ENCODE measurements around the gene TRIM69.
A peak's percentile ranks its signal among the peaks of the same experiment; 100 is the strongest.

TRIM69 gene

DNA sequence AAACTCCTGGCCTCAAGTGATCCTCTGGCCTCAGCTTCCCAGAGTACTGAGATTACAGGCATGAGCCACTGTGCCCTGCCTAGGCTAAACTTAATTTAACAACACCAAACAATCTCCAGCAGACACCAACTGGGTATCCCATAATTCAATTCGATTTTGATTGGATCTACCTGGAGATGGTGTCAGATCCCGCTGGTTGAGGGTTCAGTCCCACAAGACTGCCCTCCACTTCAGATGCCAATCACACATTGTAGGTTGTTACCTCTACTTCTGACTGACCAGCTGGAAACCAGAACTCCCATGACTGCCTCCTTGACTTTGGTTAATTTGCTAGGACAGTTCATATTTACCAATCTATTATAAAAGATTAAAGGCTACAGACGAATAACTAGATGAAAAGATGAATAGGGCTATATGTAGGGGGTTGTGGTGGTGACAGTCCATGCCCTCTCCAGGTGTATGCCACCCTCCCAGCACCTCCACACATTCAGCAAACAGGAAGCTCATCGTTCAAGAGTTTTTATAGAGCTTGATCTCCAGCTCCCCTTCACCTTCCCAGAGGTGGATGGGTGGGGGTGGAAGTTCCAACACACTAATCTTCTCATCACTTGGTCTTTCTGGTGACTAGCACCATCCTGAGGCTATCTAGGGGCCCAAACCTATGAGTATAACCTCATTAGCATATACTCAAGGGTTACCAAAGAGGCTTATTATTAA, 15.7 kb upstream of the TRIM69 start:
- Histone ChIP-seq H3K4me2 (ENCODE audit: low read length) (no peak overlapping the region), H3K79me2 (ENCODE audit: control insufficient read depth, low read length) (peaks cover 3% of the 10 kb centered on the region), H3K27me3 (ENCODE audit: control insufficient read depth, low read length) (no peaks in the 10 kb centered on the region), H3K27ac (ENCODE audit: low read depth, low read length) (no peak overlapping the region), H3K4me3 (ENCODE audit: low read length) (no peak overlapping the region), H3K4me1 (ENCODE audit: control insufficient read depth, low read length) (peaks cover 93% of the 10 kb centered on the region), H4K20me1 (ENCODE audit: control insufficient read depth, insufficient read depth, low read depth, low read length) (peaks cover under 1% of the 10 kb centered on the region; the same call in 1 of the 2 replicates), H3F3A (ENCODE audit: control insufficient read depth, insufficient read depth) (peaks cover 62% of the 10 kb centered on the region), H3K9me3 (ENCODE audit: control insufficient read depth, insufficient read depth, low read length) (no peaks in the 10 kb centered on the region), H3K36me3 (ENCODE audit: control insufficient read depth, low read length) (peaks cover 34% of the 10 kb centered on the region), H3K9me2 (replicated peaks; ENCODE audit: control insufficient read depth, low read length) (no peaks in the 10 kb centered on the region)
- TF ChIP-seq, protein P1, sequence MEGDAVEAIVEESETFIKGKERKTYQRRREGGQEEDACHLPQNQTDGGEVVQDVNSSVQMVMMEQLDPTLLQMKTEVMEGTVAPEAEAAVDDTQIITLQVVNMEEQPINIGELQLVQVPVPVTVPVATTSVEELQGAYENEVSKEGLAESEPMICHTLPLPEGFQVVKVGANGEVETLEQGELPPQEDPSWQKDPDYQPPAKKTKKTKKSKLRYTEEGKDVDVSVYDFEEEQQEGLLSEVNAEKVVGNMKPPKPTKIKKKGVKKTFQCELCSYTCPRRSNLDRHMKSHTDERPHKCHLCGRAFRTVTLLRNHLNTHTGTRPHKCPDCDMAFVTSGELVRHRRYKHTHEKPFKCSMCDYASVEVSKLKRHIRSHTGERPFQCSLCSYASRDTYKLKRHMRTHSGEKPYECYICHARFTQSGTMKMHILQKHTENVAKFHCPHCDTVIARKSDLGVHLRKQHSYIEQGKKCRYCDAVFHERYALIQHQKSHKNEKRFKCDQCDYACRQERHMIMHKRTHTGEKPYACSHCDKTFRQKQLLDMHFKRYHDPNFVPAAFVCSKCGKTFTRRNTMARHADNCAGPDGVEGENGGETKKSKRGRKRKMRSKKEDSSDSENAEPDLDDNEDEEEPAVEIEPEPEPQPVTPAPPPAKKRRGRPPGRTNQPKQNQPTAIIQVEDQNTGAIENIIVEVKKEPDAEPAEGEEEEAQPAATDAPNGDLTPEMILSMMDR (IDR thresholded peaks at IDR 0.05; ENCODE audit: low read depth, low read length, poor library complexity, severe bottlenecking), result no peak
- no peak for TF ChIP-seq EZH2phosphoT487 (IDR thresholded peaks at IDR 0.05; ENCODE audit: borderline replicate concordance, low read length)

DNA sequence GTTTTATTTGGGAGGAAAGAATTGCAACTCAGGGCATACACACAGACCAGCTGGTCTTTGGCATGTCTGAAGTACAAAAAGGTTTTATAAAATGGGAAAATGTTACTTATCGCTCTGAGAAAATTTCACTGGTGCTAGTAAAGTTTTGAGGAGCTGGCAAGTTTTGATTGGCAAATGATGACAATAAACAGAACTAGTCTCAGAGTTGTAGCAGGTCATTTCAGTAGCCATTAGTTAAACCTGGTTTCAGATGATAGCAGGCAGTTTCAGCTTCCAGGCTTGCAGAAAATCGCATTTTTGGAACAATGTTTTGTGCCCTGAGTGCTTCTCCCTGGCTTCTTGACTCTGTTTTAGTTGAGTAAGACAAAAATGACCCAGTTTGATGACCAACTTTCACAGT, 14.3 kb upstream of the TRIM69 start:
- TF ChIP-seq, protein P1 (IDR thresholded peaks at IDR 0.05; ENCODE audit: low read depth, low read length, poor library complexity, severe bottlenecking), result no peak

DNA sequence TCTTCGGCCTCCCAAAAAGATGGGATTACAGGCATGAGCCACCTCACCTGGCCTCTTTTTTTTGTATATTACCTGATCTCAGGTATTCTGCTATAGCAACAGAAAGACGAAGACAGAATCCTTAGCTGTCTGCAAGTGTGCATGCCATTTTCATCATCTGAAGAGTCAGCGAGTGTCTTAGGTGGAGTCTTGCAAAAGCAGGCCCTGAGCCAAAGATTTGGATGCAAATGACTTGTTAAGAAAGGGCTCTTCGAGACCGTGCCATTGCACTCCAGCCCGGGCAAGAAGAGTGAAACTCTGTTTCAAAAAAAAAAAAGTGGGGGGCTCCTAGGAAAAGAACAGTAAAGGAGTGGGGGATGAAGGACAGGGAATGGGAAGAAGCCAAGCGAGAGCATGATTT, 10.2 kb upstream of the TRIM69 start:
- peaks cover 82% of the 10 kb centered on the region for H3K4me1 ChIP-seq (ENCODE audit: control insufficient read depth, low read length)
- H3K27me3 ChIP-seq (ENCODE audit: control insufficient read depth, low read length), result no peaks in the 10 kb centered on the region
- H3K9me3 ChIP-seq (ENCODE audit: control insufficient read depth, insufficient read depth, low read length), result no peaks in the 10 kb centered on the region
- H3K4me3 ChIP-seq (ENCODE audit: low read length), result peak overlapping the region; percentile 69
- peak overlapping the region; percentile 99 for H3K4me2 ChIP-seq (ENCODE audit: low read length)
- H3K79me2 ChIP-seq (ENCODE audit: control insufficient read depth, low read length), result peaks cover 17% of the 10 kb centered on the region
- H3K9me2 ChIP-seq (replicated peaks; ENCODE audit: control insufficient read depth, low read length), result no peaks in the 10 kb centered on the region
- no peaks in the 10 kb centered on the region for H4K20me1 ChIP-seq (ENCODE audit: control insufficient read depth, insufficient read depth, low read depth, low read length)
- H3K27ac ChIP-seq (ENCODE audit: low read depth, low read length), result peak overlapping the region; percentile 88
- no peak for TF ChIP-seq EZH2phosphoT487 (IDR thresholded peaks at IDR 0.05; ENCODE audit: borderline replicate concordance, low read length)
- TF ChIP-seq, protein P1 (IDR thresholded peaks at IDR 0.05; ENCODE audit: low read depth, low read length, poor library complexity, severe bottlenecking), result no peak
- peaks cover 2% of the 10 kb centered on the region; the same call in 1 of the 2 replicates for H3K36me3 ChIP-seq (ENCODE audit: control insufficient read depth, low read length)
- H3F3A ChIP-seq (ENCODE audit: control insufficient read depth, insufficient read depth), result peaks cover 42% of the 10 kb centered on the region

More for the DNA sequence above, 14.3 kb upstream of the TRIM69 start:
- Histone ChIP-seq H4K20me1 (ENCODE audit: control insufficient read depth, insufficient read depth, low read depth, low read length) (no peaks in the 10 kb centered on the region), H3K9me3 (ENCODE audit: control insufficient read depth, insufficient read depth, low read length) (no peaks in the 10 kb centered on the region), H3K4me1 (ENCODE audit: control insufficient read depth, low read length) (peaks cover 95% of the 10 kb centered on the region), H3K9me2 (replicated peaks; ENCODE audit: control insufficient read depth, low read length) (no peaks in the 10 kb centered on the region), H3K4me3 (ENCODE audit: low read length) (no peak overlapping the region), H3K36me3 (ENCODE audit: control insufficient read depth, low read length) (peaks cover 20% of the 10 kb centered on the region), H3K27me3 (ENCODE audit: control insufficient read depth, low read length) (no peaks in the 10 kb centered on the region), H3K4me2 (ENCODE audit: low read length) (peak overlapping the region; percentile 0; the same call in 1 of the 2 replicates), H3K79me2 (ENCODE audit: control insufficient read depth, low read length) (no peaks in the 10 kb centered on the region), H3K27ac (ENCODE audit: low read depth, low read length) (peak overlapping the region; percentile 2), H3F3A (ENCODE audit: control insufficient read depth, insufficient read depth) (peaks cover 63% of the 10 kb centered on the region)

Data from DOHH2 (cell line).